ENCODE data around the gene TTF2.

Gene TTF2

DNA sequence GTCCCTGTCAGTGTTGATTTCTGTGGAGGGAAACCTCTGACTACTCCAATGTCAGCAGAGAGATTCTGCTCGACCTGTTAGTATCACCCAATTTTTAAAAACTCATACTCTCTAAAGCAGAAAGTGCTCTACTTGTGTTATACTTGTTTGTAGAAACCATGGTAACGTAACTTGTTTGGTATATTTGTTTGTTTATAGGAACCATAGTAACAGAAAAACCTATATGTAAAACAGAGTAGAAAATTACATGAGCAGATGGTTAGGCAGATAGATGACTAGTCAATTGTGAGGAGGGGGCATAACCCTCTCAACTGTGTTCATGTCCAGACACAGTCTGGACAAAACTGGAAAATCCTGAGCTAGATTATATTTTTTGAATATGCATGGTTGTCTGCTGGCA is 54.8 kb downstream of the TTF2 start:
- no peaks in the 10 kb centered on the region for H3K79me2 ChIP-seq (ENCODE audit: insufficient read depth, low read length)
- H3K36me3 ChIP-seq (ENCODE audit: insufficient read depth, low read length), result no peaks in the 10 kb centered on the region
- DNase-seq (no peak), ATAC-seq (ENCODE audit: insufficient read depth, low read depth) (no peak)
- H2AFZ ChIP-seq (ENCODE audit: low read depth, low read length), result no peak overlapping the region
- H3K9ac ChIP-seq (ENCODE audit: low read depth, low read length), result no peak overlapping the region
- no peaks in the 10 kb centered on the region for H3K4me1 ChIP-seq (ENCODE audit: insufficient read depth, low read length)
- H4K20me1 ChIP-seq (ENCODE audit: insufficient read depth, low read length), result no peaks in the 10 kb centered on the region
- no peak for TF ChIP-seq EZH2 (IDR thresholded peaks at IDR 0.05; ENCODE audit: borderline replicate concordance, low read depth, low read length, severe bottlenecking)
- TF ChIP-seq, protein P1, sequence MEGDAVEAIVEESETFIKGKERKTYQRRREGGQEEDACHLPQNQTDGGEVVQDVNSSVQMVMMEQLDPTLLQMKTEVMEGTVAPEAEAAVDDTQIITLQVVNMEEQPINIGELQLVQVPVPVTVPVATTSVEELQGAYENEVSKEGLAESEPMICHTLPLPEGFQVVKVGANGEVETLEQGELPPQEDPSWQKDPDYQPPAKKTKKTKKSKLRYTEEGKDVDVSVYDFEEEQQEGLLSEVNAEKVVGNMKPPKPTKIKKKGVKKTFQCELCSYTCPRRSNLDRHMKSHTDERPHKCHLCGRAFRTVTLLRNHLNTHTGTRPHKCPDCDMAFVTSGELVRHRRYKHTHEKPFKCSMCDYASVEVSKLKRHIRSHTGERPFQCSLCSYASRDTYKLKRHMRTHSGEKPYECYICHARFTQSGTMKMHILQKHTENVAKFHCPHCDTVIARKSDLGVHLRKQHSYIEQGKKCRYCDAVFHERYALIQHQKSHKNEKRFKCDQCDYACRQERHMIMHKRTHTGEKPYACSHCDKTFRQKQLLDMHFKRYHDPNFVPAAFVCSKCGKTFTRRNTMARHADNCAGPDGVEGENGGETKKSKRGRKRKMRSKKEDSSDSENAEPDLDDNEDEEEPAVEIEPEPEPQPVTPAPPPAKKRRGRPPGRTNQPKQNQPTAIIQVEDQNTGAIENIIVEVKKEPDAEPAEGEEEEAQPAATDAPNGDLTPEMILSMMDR (IDR thresholded peaks at IDR 0.05; ENCODE audit: borderline replicate concordance, extremely low read depth, low read length, poor library complexity, severe bottlenecking), result no peak
- no peaks in the 10 kb centered on the region for H3K9me3 ChIP-seq (ENCODE audit: insufficient read depth, low read length, severe bottlenecking)
- H3K27ac ChIP-seq (ENCODE audit: low read length), result no peak overlapping the region
- peaks cover 3% of the 10 kb centered on the region for H3K27me3 ChIP-seq (ENCODE audit: insufficient read depth, low read length, poor library complexity)
- H3K4me2 ChIP-seq (ENCODE audit: insufficient read depth, low read length), result no peak overlapping the region
- no peak overlapping the region for H3K4me3 ChIP-seq (ENCODE audit: low read depth in 1 of 2, low read length in 2 of 2)

DNA sequence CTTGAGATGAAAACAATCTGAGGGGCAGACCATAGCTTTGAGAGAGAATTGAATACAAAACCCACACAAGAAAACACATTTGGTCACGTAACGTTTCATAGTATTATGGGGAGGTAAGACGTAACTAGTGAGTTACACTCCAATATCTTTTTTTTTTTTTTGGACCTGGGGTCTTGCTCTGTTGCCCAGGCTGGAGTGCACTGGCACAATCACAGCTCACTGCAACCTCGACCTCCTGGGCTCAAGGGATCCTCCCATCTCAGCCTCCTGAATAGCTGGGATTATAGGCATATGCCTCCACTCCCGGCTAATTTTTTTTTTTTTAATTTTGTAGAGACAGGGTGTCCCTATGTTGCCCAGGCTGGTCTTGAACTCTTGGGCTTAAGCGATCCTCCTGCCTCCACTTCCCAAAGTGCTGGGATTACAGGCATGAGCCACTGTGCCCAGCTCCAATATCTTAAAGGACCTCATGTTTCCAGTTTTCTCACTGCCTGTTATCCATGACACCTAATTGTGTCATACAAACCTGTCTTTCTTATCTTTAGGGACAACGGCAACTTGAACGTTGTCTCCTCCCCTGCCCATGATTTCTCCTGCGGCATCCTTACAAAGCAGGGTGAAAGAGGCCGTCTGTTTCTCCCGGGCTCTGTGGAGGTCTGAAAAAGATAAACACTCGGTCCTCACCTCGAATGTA is 56.1 kb downstream of the TTF2 start:
- TF ChIP-seq, protein P1 (IDR thresholded peaks at IDR 0.05; ENCODE audit: borderline replicate concordance, extremely low read depth, low read length, poor library complexity, severe bottlenecking), result no peak
- no peak for TF ChIP-seq EZH2 (IDR thresholded peaks at IDR 0.05; ENCODE audit: borderline replicate concordance, low read depth, low read length, severe bottlenecking)
- H3K27me3 ChIP-seq (ENCODE audit: insufficient read depth, low read length, poor library complexity), result peaks cover 17% of the 10 kb centered on the region
- no peak overlapping the region for H3K9ac ChIP-seq (ENCODE audit: low read depth, low read length)
- no peaks in the 10 kb centered on the region for H3K36me3 ChIP-seq (ENCODE audit: insufficient read depth, low read length)
- H2AFZ ChIP-seq (ENCODE audit: low read depth, low read length), result no peak overlapping the region
- no peak overlapping the region for H3K27ac ChIP-seq (ENCODE audit: low read length)
- no peak for ATAC-seq (ENCODE audit: insufficient read depth, low read depth)
- H3K4me3 ChIP-seq (ENCODE audit: low read depth in 1 of 2, low read length in 2 of 2), result no peak overlapping the region
- no peak for DNase-seq
- no peaks in the 10 kb centered on the region for H3K79me2 ChIP-seq (ENCODE audit: insufficient read depth, low read length)
- no peak overlapping the region for H3K4me2 ChIP-seq (ENCODE audit: insufficient read depth, low read length)
- H4K20me1 ChIP-seq (ENCODE audit: insufficient read depth, low read length), result peaks cover 3% of the 10 kb centered on the region; the same call in 1 of the 2 replicates
- H3K9me3 ChIP-seq (ENCODE audit: insufficient read depth, low read length, severe bottlenecking), result no peaks in the 10 kb centered on the region
- no peaks in the 10 kb centered on the region for H3K4me1 ChIP-seq (ENCODE audit: insufficient read depth, low read length)

DNA sequence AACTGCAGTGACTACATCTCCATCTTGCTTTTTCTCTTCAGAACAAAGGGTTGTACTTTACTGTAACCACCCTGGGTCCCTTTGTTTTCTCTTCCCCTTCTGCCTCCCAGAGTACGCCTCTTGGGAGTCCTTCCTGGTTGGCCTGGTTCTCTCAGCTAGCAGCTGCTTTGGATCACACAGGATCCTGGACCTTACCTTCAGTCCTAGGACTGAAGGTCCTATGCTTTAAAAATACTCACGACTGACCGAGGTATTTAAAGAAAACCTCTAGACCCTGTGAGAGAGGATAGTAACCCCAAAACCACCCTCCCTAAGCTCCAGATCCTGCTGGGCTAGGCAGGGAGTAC is 56.6 kb downstream of the TTF2 start:
- DNase-seq (no peak), ATAC-seq (ENCODE audit: insufficient read depth, low read depth) (no peak)
- no peak overlapping the region for H2AFZ ChIP-seq (ENCODE audit: low read depth, low read length)
- H3K79me2 ChIP-seq (ENCODE audit: insufficient read depth, low read length), result no peaks in the 10 kb centered on the region
- no peaks in the 10 kb centered on the region for H3K4me1 ChIP-seq (ENCODE audit: insufficient read depth, low read length)
- H3K27me3 ChIP-seq (ENCODE audit: insufficient read depth, low read length, poor library complexity), result peaks cover 22% of the 10 kb centered on the region
- H3K27ac ChIP-seq (ENCODE audit: low read length), result no peak overlapping the region
- no peaks in the 10 kb centered on the region for H3K9me3 ChIP-seq (ENCODE audit: insufficient read depth, low read length, severe bottlenecking)
- H4K20me1 ChIP-seq (ENCODE audit: insufficient read depth, low read length), result peaks cover 3% of the 10 kb centered on the region; the same call in 1 of the 2 replicates
- TF ChIP-seq EZH2 (IDR thresholded peaks at IDR 0.05; ENCODE audit: borderline replicate concordance, low read depth, low read length, severe bottlenecking), result no peak
- TF ChIP-seq, protein P1 (IDR thresholded peaks at IDR 0.05; ENCODE audit: borderline replicate concordance, extremely low read depth, low read length, poor library complexity, severe bottlenecking), result no peak
- H3K9ac ChIP-seq (ENCODE audit: low read depth, low read length), result no peak overlapping the region
- no peak overlapping the region for H3K4me2 ChIP-seq (ENCODE audit: insufficient read depth, low read length)
- no peak overlapping the region for H3K4me3 ChIP-seq (ENCODE audit: low read depth in 1 of 2, low read length in 2 of 2)
- H3K36me3 ChIP-seq (ENCODE audit: insufficient read depth, low read length), result no peaks in the 10 kb centered on the region

Data from DND-41 (cell line).